Measurements from ENCODE around the gene TCF4.

Gene TCF4

DNA sequence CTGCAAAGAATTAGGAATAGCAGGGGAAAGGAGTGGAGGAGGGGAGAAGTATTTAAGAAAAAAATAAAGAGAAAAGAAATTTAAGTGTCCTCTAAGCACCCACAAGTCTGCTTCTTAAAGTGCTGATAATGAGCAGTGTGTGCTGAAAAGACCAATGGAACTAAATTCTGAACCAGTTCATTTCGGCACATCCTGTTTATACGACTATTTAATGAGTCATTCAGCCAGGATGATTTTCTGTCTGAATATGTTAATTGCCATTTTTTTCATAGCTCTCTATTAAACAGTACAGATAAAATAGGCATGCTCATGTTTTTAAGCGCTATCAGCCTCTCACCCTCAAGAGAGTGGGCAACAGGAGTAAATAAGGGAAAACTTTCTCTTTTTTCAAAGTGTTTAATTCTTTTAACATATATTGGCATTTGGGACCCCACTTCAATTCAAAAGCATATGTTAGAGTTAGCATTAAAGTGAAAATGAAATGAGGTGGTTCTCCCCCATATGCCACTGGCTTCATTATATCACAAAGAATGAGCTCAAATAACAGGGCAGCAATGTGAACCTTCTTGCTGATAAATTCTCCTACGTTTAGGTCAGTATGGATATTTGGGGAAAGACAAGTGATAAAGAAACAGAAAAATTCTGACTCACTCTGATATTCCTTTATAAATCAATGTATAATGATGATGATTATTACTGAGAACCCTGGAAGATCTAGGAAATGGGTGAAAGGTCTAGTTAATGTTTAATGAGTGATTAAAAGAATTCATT, 87.5 kb downstream of the TCF4 start:
- no peak overlapping the region for H3K27ac Mint-ChIP-seq
- H3K27me3 Mint-ChIP-seq = no peaks in the 10 kb centered on the region
- H3K4me1 Mint-ChIP-seq (ENCODE audit: low read depth in 2 of 2) = no peaks in the 10 kb centered on the region
- peaks cover 0 to 4% of the 10 kb centered on the region in 2 donors for H3K9me3 Mint-ChIP-seq
- no peak overlapping the region for H3K4me3 Mint-ChIP-seq
- H3K36me3 Mint-ChIP-seq (ENCODE audit: insufficient read depth) = no peaks in the 10 kb centered on the region
- ATAC-seq (replicated peaks) = no peak
- no peak for DNase-seq

GRCh38 chr18:55499526-55499925, 88.5 kb downstream of the TCF4 start:
- no peaks in the 10 kb centered on the region for H3K4me1 Mint-ChIP-seq (ENCODE audit: low read depth in 2 of 2)
- H3K9me3 Mint-ChIP-seq = peaks cover 0 to 4% of the 10 kb centered on the region in 2 donors
- DNase-seq (no peak), ATAC-seq (replicated peaks) (no peak)
- no peak overlapping the region for H3K4me3 Mint-ChIP-seq
- H3K36me3 Mint-ChIP-seq (ENCODE audit: insufficient read depth) = no peaks in the 10 kb centered on the region
- H3K27me3 Mint-ChIP-seq = no peaks in the 10 kb centered on the region
- no peak overlapping the region for H3K27ac Mint-ChIP-seq

DNA sequence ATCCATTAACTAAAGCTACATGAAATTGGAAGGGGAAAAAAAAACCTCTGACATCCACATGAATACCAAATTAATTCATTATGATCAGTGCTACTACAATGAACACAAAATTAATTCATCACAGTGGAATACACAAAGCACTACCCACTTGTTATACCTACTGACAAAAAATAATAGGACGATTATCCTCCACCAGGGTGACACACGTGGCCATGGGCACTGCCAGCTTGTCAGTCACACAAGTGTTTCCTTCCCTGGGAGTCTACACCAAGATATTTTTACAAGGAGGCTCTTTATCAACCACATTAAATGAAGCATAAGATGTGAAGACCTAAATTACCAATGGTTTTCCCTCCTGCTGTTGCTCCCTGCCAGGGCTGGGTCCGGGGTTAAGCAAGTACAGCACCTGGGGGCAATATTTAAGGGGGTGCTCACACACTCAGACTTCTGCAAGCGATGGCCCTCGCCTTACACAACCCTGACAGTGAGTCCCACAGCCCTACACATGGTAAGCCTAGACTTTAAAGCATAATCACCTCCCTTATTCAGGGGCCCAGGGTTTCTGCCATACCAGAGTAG, 90.1 kb downstream of the TCF4 start:
- H3K4me3 Mint-ChIP-seq = no peak overlapping the region
- DNase-seq (no peak), ATAC-seq (replicated peaks) (no peak)
- H3K4me1 Mint-ChIP-seq (ENCODE audit: low read depth in 2 of 2) = no peaks in the 10 kb centered on the region
- H3K9me3 Mint-ChIP-seq = peaks cover 0 to 4% of the 10 kb centered on the region in 2 donors
- no peak overlapping the region for H3K27ac Mint-ChIP-seq
- no peaks in the 10 kb centered on the region for H3K27me3 Mint-ChIP-seq
- no peaks in the 10 kb centered on the region for H3K36me3 Mint-ChIP-seq (ENCODE audit: insufficient read depth)

- H3K4me1 Mint-ChIP-seq (ENCODE audit: low read depth in 2 of 2) = peaks cover 0 to under 1% of the 10 kb centered on the region in 2 donors
- H3K27me3 Mint-ChIP-seq = no peaks in the 10 kb centered on the region
- ATAC-seq (replicated peaks) = no peak
- no peak overlapping the region for H3K4me3 Mint-ChIP-seq
- no peak overlapping the region for H3K27ac Mint-ChIP-seq
- no peak for DNase-seq
- H3K36me3 Mint-ChIP-seq (ENCODE audit: insufficient read depth) = no peaks in the 10 kb centered on the region
- H3K9me3 Mint-ChIP-seq = peaks cover 0 to 6% of the 10 kb centered on the region in 2 donors
Measured at GRCh38 chr18:55494899-55495298, 93.1 kb downstream of the TCF4 start.

DNA sequence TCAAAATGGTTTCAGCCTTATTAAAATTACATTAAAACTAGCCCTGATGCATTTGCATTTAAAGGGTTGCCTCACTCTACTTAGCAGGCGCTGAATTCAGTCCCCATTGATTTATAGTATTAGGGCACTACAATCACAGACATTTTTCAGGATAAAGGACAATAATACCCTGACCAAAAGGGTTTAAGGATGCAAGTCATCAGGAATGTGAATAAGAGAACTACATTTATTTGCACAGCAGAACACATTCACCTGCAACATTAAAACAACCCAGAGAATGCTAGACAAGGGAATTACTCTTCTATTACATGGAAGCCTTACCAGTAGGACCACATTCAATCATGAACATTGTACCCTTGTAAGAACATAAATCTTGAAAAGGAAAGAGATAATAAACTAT, 93.6 kb downstream of the TCF4 start:
- Mint-ChIP-seq H3K27ac (no peak overlapping the region), H3K4me1 (ENCODE audit: low read depth in 2 of 2) (peaks cover 0 to 4% of the 10 kb centered on the region in 2 donors), H3K27me3 (no peaks in the 10 kb centered on the region), H3K9me3 (peaks cover 0 to 8% of the 10 kb centered on the region in 2 donors), H3K4me3 (no peak overlapping the region), H3K36me3 (ENCODE audit: insufficient read depth) (no peaks in the 10 kb centered on the region)
- DNase-seq (no peak), ATAC-seq (replicated peaks) (no peak)

DNA sequence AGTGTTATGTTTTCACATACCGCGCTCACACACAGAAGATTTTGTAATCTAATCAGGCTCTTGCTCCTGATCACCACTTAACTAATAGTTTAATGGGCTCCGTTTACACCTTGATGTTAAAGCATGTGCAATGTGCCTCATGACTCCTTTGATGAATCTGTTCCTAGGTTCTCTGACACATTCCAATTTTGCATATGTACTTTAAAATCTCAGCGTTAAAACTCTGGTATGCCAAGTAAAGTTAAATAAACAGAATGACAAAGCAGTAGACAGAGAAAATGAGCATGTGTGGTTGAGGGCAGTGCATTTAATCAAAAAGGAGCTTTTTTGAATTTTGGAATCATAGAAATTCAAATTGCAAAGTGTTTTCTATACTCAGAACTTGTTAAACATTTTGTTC, 96.4 kb downstream of the TCF4 start:
- no peaks in the 10 kb centered on the region for H3K36me3 Mint-ChIP-seq (ENCODE audit: insufficient read depth)
- peaks cover 0 to 7% of the 10 kb centered on the region in 2 donors for H3K4me1 Mint-ChIP-seq (ENCODE audit: low read depth in 2 of 2)
- DNase-seq (no peak), ATAC-seq (replicated peaks) (no peak)
- no peak overlapping the region for H3K27ac Mint-ChIP-seq
- no peak overlapping the region for H3K4me3 Mint-ChIP-seq
- H3K27me3 Mint-ChIP-seq = no peaks in the 10 kb centered on the region
- peaks cover 0 to 4% of the 10 kb centered on the region in 2 donors for H3K9me3 Mint-ChIP-seq

DNA sequence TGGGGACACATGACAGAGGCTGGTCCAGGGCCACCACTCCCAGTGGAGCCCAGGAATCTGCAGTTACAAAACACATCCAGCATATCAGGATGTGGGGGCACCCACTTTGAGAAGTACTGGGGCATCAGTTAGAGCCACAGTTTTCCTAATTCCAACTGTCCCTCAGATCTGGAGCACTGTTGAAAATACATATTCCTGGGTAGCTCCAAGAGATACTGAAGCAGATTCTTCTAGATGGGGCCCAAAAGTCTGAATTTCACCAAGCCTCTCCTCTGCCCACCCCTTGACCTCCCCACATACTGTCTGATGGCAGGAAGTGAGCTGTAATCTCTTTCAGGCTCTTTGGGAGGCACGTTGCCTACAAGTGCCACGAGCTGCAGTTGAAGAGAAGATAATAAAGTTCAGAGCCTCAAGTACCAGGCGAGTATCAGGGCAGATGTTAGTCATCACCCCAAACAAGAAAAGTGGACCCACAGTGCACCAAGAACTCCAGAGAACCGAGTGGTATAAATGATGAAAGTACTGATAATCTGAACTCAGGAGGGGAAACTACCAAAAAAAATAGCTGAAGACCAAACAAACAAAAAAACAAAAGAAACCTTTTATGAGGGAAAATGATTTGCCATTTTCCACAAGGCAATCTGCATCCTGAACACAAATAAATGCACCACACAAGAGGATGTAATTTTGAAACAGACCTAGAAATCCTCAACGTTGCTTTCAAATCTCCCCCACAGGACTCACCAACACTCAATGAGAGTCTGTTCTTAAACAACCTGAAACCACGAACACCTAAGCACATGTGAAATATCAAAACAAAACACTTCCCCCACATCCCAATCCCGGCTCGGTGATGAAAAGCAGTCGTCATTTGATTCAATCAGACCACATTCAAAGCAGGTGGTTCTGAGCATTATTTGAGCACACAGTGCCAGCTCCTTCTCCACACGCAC, 98.7 kb downstream of the TCF4 start:
- H3K9me3 Mint-ChIP-seq = peaks cover 0 to 4% of the 10 kb centered on the region in 2 donors
- H3K4me1 Mint-ChIP-seq (ENCODE audit: low read depth in 2 of 2) = peaks cover 0 to 7% of the 10 kb centered on the region in 2 donors
- H3K27ac Mint-ChIP-seq = no peak overlapping the region
- DNase-seq (no peak), ATAC-seq (replicated peaks) (peak; percentile 17)
- no peaks in the 10 kb centered on the region for H3K27me3 Mint-ChIP-seq
- no peak overlapping the region for H3K4me3 Mint-ChIP-seq
- H3K36me3 Mint-ChIP-seq (ENCODE audit: insufficient read depth) = no peaks in the 10 kb centered on the region

DNA sequence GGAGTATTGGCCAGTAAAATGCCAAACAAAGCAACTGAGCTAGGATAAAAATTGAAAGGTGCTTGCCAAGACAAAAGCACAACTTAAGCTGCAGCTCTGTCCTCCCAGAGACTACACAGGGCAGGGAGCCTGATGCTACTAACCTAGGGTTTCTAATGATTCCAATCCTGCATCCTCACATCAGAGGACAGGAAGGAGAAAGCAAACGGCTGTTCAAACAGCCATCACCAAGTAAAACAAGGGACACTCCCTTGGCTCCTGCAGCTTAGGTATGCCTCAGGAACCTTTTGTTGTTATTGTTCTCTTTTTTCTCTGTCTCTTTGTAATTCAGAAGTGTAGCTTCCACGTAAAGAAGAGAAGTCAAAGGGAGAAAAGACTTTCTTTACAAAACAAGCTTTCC, 99.5 kb downstream of the TCF4 start:
- no peaks in the 10 kb centered on the region for H3K36me3 Mint-ChIP-seq (ENCODE audit: insufficient read depth)
- no peak overlapping the region for H3K4me3 Mint-ChIP-seq
- DNase-seq (no peak), ATAC-seq (replicated peaks) (no peak)
- H3K27me3 Mint-ChIP-seq = no peaks in the 10 kb centered on the region
- H3K4me1 Mint-ChIP-seq (ENCODE audit: low read depth in 2 of 2) = peaks cover 0 to 7% of the 10 kb centered on the region in 2 donors
- peaks cover 0 to 4% of the 10 kb centered on the region in 2 donors for H3K9me3 Mint-ChIP-seq
- no peak overlapping the region for H3K27ac Mint-ChIP-seq

DNA sequence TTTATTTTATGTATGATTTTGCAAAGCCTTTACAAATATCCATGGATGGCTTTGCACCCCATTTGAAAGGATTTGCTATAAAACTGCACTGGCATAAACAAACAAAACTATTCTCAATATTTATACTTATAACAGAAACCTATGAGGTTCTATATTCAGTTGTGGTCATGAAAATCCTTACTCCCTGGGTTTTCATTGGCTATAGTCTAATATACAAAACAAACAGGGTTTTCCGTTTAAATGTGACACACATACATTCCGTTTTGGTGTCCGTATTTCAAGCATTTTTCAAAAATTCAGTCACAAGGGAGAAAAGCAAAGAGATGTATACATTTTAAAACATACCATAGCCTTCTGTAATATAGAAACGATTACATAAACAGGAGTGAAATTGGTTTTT, 100.0 kb downstream of the TCF4 start:
- ATAC-seq (replicated peaks) (no peak), DNase-seq (no peak)
- no peak overlapping the region for H3K27ac Mint-ChIP-seq
- H3K4me3 Mint-ChIP-seq = no peak overlapping the region
- no peaks in the 10 kb centered on the region for H3K27me3 Mint-ChIP-seq
- H3K4me1 Mint-ChIP-seq (ENCODE audit: low read depth in 2 of 2) = peaks cover 0 to 7% of the 10 kb centered on the region in 2 donors
- no peaks in the 10 kb centered on the region for H3K36me3 Mint-ChIP-seq (ENCODE audit: insufficient read depth)
- H3K9me3 Mint-ChIP-seq = peaks cover 0 to 4% of the 10 kb centered on the region in 2 donors

GRCh38 chr18:55486936-55487335, 101.1 kb downstream of the TCF4 start:
- Mint-ChIP-seq H3K4me3 (no peak overlapping the region), H3K27ac (no peak overlapping the region), H3K27me3 (no peaks in the 10 kb centered on the region), H3K4me1 (ENCODE audit: low read depth in 2 of 2) (peaks cover 0 to 7% of the 10 kb centered on the region in 2 donors), H3K9me3 (peaks cover 0 to 2% of the 10 kb centered on the region in 2 donors), H3K36me3 (ENCODE audit: insufficient read depth) (no peaks in the 10 kb centered on the region)
- ATAC-seq (replicated peaks) = no peak
- DNase-seq = no peak

GRCh38 chr18:55485666-55486065, 102.3 kb downstream of the TCF4 start:
- no peak for ATAC-seq (replicated peaks)

DNA sequence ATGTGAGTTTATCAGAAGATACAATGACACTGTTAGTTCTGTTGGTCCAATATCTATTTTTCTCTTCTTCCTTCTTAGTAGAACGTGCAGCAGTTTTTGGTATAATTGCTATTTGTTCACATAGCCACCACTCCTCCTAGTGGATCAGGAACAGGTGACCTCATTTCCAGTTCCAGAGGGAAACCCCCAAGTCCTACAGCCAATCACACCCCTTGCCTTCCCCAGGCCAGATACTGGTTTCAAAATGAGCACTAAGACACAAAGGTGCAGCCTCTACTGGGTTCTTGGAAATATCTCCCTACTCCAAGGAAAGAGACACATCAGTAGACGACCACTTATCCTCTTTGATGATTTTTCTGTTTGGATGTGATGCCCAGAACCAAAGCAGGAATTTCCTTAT, 103.2 kb downstream of the TCF4 start:
- DNase-seq (no peak), ATAC-seq (replicated peaks) (no peak)
- Mint-ChIP-seq H3K4me3 (no peak overlapping the region), H3K36me3 (ENCODE audit: insufficient read depth) (no peaks in the 10 kb centered on the region), H3K4me1 (ENCODE audit: low read depth in 2 of 2) (peaks cover 0 to 5% of the 10 kb centered on the region in 2 donors), H3K27me3 (no peaks in the 10 kb centered on the region), H3K9me3 (peaks cover 0 to 2% of the 10 kb centered on the region in 2 donors), H3K27ac (no peak overlapping the region)

More at GRCh38 chr18:55485666-55486065, 102.3 kb downstream of the TCF4 start:
- Mint-ChIP-seq H3K27ac (no peak overlapping the region), H3K36me3 (ENCODE audit: insufficient read depth) (no peaks in the 10 kb centered on the region), H3K9me3 (peaks cover 0 to 2% of the 10 kb centered on the region in 2 donors), H3K27me3 (no peaks in the 10 kb centered on the region), H3K4me1 (ENCODE audit: low read depth in 2 of 2) (peaks cover 0 to 7% of the 10 kb centered on the region in 2 donors), H3K4me3 (no peak overlapping the region)
- DNase-seq = no peak

- H3K9me3 Mint-ChIP-seq = no peaks in the 10 kb centered on the region
- H3K27ac Mint-ChIP-seq = no peak overlapping the region
- no peaks in the 10 kb centered on the region for H3K36me3 Mint-ChIP-seq (ENCODE audit: insufficient read depth)
- no peak overlapping the region for H3K4me3 Mint-ChIP-seq
- DNase-seq (no peak), ATAC-seq (replicated peaks) (no peak)
- H3K4me1 Mint-ChIP-seq (ENCODE audit: low read depth in 2 of 2) = peaks cover 2 to 3% of the 10 kb centered on the region in 2 donors
- no peaks in the 10 kb centered on the region for H3K27me3 Mint-ChIP-seq
Measured at GRCh38 chr18:55483266-55483871, 104.6 kb downstream of the TCF4 start.
